Activated CD4-positive, alpha-beta T cell treated with anti-CD3 and anti-CD28 coated beads for 1 hour (primary cell): ENCODE measurements around the gene ASMTL.
"Not testable (repeated sequence)": the region's sequence is repeated elsewhere in the genome, so short reads cannot be mapped to it uniquely, and the experiment has no call there.

Experiments used
- DNase-seq: peaks from one replicate; pipeline ENCODE4 v3.0.0-alpha.2; 2020

Gene ASMTL

DNA sequence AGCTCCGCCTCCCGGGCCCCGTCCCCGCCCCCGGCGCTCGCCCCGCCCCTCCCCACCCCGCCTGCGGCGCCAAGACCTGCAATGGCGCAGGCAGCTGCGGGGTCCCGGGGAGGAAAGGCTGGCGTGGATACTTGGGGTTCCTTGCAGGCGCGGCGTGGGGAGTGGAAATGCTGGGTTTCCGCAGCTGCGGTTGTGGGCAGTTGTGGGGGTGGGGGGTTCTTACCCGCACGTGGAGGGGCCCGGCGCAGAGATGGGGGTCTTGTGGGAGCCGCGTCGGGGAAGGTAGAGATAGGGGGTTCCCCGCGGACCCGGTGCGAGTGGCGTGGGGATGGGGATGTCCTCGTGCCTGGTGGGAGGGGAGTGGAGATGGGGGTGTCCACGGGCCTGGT lies 680 bp upstream of the ASMTL start:
- DNase-seq = no peak

DNA sequence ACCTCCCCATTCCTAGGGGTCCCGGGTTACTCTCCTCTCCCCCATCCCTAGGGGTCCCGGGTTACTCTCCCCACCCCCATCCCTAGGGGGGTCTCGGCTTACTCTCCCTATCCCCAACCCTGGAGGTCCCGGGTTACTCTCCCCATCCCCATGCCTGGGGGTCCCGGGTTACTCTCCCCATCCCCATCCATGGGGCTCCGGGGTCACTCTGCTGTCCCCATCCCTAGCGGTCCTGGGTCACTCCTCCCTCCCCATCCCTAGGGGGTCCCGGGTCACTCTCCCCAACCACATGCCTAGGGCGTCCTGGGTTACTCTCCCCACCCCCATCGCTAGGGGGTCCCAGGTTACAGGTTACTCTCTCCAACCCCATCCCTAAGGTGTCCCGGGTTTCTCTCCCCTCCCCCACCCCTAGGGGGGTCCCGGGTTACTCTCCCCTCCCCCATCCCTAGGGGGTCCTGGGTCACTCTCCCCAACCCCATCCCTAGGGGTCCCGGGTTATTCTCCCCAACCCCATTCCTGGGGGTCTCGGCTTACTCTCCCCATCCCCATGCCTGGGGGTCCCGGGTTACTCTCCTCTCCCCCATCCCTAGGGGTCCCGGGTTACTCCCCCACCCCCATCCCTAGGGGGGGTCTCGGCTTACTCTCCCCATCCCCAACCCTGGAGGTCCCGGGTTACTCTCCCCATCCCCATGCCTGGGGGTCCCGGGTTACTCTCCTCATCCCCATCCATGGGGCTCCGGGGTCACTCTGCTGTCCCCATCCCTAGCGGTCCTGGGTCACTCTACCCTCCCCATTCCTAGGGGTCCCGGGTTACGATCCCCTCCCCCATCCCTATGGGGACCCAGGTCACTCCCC lies 821 bp downstream of the ASMTL start:
- DNase-seq = no peak

DNA sequence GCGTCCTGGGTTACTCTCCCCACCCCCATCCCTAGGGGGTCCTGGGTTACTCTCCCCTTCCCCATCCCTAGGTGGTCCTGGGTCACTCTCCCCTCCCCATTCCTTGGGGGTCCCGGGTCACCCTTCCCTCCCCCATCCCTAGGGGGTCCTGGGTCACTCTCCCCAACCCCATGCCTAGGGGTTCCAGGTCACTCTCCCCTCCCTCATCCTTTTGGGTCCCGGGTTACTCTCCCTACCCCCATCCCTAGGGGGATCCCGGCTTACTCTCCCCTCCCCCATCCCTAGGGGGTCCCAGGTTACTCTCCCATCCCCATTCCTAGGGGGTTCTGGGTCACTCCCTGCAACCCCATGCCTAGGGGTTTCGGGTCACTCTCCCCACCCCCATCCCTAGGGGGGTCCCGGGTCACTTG lies 1.5 kb downstream of the ASMTL start:
- DNase-seq = no peak

DNA sequence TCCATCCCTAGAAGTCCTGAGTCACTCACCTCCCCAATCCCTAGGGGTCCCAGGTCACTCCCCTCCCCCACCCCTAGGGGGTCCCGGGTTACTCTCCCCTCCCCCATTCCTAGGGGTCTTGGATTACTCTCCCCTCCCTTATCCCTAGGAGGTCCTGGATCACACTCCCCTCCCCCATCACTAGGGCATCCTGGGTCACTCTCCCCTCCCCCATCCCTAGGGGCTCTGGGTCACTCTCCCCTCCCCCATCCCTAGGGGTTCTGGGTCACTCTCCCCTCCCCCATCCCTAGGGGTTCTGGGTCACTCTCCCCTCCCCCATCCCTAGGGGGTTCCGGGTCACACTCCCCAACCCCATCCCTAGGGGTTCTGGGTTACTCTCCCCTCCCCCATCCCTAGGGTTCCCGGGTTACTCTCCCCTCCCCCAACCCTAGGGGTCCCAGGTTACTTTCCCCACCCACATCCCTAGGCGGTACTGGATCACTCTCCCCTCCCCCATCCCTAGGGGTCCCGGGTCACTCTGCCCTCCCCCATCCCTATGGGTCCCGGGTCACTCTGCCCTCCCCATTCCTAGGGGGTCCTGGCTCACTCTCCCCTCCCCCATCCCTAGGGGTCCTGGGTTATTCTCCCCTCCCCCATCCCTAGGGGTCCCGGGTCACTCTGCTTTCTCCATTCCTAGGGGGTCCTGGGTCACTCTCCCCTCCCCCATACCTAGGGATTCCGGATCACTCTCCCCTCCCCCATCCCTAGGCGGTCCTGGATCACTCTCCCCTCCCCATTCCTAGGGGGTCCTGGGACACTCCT lies 2.1 kb downstream of the ASMTL start:
- DNase-seq = no peak

DNA sequence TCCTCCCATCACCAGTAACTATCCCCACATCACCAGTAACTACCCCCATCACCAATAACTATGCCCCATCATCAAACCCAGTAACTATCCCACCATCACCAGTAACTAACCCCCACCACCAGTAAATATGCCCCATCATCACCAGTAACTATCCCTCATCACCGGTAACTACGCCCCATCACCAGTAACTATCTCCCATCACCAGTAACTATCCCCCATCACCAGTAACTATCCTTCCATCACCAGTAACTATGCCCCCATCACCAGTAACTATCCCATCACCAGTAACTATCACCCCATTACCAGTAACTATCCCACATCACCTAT lies 2.9 kb downstream of the ASMTL start:
- no peak for DNase-seq

DNA sequence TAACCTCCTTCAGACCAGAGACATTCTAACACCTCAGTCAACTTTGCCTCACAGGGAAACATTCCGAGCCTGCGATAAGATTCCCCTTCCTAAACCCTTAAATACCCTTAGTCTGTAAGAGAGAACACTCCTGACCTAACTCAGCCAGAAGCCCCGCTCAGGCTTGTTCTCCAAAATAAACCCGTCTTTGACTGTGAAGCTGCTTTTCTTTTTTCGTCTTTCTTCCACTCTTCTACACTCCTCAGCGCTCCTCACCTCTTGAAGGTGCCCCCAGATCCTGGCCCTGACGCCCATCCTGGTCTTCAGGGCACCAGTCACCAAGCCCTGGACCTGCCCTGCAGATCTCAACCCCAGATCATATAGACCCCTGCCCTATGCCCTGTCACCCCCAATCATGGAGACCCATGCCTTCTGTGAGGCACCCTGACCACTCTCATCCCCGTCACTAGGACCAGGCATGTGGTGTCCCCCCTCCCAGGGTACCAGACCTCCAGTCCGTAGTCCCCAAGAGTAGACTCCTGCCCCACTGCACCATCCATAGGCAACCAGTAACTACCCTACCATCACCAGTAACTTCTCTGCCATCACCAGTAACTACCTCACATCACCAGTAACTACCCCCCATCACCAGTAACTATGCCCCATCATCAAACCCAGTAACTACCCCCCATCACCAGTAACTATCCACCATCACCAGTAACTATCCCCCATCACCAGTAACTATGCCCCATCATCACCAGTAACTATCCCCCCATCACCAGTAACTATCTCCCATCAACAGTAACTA lies 3.5 kb downstream of the ASMTL start:
- no peak for DNase-seq

DNA sequence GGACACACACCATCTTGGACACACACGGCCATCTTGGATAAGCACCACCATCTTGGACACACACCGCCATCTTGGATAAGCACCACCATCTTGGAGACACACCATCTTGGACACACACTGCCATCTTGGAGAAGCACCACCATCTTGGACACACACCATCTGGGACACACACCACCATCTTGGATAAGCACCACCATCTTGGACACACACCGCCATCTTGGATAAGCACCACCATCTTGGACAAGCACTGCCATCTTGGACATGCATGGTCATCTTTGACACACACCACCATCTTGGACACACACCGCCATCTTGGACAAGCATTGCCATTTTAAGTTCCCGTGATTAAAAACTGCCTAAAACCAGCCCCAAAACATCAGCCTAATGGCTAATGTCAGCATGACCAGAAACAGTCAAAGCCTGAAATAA lies 4.1 kb downstream of the ASMTL start:
- not testable (repeated sequence) for DNase-seq

DNA sequence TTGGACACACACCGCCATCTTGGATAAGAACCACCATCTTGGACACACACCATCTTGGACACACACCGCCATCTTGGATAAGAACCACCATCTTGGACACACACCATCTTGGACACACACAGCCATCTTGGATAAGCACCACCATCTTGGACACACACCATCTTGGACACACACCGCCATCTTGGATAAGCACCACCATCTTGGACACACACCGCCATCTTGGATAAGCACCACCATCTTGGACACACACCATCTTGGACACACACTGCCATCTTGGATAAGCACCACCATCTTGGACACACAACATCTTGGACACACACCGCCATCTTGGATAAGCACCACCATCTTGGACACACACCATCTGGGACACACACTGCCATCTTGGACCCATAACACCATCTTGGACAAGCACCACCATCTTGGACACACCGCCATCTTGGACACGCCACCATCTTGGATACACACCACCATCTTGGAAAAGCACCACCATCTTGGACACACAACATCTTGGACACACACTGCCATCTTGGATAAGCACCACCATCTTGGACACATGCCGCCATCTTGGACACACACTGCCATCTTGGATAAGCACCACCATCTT lies 4.6 kb downstream of the ASMTL start:
- not testable (repeated sequence) for DNase-seq

DNA sequence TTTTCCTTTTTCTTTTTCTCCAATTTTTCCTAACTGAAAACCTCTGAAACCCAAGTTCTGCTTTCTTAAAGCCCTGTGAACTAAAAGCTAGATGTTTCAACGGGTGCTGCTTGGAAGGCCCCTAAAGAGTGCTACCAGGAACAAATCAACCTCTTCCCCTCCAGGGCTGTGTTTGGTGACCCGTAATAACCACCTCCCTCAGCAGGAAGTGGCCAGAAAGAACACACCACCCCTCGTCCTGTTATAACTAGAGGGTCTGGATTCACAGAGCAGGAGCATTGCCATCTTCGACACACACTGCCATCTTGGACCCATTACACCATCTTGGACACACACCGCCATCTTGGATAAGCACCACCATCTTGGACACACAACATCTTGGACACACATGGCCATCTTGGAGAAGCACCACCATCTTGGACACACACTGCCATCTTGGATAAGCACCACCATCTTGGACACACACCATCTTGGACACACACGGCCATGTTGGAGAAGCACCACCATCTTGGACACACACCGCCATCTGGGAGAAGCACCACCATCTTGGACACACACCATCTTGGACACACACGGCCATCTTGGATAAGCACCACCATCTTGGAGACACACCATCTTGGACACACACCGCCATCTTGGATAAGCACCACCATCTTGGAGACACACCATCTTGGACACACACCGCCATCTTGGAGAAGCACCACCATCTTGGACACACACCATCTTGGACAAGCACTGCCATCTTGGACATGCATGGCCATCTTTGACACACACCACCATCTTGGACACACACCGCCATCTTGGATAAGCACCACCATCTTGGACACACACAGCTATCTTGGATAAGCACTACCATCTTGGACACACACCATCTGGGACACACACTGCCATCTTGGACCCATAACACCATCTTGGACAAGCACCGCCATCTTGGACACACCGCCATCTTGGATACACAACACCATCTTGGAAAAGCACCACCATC lies 5.4 kb downstream of the ASMTL start:
- DNase-seq = not testable (repeated sequence)

DNA sequence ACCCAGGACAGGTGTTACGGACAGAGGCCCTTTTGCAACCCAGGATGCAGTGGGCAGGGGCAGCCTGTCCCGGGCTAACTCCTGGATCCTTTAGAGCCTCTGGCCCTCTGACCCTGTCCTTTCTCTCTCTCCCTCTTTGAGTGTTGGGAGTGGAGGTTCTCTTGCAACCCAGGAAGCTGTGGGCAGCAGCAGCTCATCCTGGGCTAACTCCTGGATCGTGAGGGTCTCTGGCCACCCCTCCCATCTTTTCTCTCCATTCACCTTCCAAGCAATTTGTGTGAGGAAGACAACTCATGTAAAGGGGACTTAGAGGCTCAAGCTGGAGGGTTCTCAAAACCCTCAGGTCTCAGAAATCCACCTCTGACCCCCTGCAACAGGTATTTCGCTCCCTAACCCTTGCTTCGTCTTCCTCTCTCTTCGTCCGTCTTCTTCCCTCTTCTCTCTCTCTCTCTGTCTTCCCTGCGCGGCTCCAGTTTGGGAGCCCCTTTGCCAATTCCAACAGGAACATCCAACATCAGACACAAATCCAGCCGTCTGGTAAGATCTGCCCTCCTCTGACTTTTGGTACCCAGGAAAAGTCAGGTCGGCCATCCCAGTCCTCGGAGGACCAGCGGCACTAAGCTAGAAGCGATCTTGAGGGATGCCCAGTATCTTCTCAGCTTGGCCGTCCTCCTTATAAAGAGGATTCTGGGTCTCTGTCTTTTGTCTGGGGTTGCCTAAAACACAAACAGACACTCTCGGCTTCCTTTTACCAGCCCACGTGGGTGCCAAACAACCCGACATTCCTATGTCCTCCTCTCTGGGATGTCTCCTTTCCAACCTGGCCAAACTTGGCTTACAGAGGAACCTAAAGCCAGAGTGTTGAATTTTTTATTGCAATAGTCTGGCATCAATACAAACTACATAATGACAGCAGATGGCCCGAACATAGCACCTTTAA lies 7.9 kb downstream of the ASMTL start:
- no peak for DNase-seq

DNA sequence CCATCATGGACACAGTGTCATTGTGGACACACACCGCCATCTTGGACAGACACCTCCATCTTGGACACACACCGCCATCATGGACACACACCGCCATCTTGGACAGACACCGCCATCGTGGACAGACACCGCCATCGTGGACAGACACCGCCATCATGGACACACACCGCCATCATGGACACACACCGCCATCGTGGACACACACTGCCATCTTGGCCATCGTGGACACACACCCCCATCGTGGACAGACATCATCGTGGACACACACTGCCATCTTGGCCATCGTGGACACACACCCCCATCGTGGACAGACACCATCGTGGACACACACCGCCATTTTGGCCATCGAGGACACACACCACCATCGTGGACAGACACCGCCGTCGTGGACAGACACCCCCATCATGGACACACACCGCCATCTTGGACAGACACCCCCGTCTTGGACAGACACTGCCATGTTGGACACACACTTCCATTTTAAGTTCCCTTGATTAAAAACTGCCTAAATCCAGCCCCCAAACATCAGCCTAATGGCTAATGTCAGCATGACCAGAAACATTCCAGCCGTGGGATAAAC lies 9.1 kb downstream of the ASMTL start:
- no peak for DNase-seq

DNA sequence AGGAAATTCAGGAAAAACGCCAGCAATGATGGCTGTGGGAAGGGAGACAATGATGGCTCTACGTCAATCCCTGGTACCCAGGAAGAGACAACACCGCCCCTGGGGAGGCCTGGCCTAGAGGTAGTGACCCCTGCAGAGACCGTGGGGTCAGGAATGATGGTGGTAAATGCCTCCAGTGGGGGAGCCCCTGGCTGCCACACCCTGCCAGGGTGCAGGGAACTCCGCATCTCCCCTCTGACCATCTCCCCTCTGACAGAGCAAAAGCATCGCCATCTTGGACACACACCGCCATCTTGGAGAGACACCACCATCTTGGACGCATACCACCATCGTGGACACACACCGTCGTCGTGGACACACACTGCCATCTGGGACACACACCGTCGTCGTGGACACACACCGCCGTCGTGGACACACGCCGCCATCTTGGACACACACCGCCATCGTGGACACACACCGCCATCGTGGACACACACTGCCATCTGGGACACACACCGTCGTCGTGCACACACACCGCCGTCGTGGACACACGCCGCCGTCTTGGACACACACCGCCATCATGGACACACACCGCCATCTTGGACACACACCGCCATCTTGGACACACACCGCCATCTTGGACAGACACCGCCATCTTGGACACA lies 9.9 kb downstream of the ASMTL start:
- no peak for DNase-seq

DNA sequence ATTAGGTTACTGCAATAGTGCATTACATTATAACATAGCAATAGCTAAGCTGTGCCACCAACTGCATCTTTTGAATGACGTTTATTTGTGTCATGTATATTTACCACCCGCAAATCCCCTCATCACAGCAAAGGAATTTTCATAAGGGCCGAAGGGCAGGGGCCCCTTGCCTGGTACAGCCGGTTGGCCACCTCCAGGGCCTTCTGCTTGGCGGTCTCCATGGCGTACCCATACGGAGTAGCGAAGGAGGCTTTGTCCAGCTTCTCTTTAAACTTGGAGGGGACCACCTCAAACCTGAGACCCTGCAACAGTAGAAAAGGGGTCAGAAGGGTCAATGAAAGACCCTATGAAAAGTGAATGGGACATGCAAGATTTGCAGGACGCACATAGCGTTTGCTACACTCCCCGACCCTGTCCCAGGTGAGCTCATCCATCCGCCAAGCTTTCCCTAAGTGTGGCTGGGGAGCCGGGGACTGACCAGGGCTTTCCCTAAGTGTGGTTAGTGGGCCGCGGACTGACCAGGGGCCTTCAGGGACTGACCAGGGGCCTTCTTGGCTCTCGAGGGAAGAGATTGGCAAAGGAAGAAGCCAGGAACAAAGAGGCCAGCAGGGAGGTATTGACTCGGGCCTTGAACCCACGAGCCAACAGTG lies 10.6 kb downstream of the ASMTL start:
- no peak for DNase-seq

DNA sequence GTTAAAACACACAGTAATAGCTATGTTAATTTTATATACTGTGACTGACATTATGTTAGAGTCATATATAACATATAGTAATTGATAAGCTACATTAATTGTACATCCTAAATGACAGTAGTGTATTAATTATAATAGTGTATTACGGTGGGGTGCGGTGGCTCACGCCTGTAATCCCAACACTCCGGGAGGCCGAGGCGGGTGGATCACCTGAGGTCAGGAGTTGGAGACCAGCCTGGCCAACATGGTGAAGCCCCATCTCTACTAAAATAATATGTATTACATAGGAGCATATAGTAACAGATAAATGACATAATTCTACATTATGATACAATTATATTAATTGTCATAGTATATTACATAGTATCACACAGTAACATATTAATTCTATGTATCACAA lies 12.2 kb downstream of the ASMTL start:
- no peak for DNase-seq

DNA sequence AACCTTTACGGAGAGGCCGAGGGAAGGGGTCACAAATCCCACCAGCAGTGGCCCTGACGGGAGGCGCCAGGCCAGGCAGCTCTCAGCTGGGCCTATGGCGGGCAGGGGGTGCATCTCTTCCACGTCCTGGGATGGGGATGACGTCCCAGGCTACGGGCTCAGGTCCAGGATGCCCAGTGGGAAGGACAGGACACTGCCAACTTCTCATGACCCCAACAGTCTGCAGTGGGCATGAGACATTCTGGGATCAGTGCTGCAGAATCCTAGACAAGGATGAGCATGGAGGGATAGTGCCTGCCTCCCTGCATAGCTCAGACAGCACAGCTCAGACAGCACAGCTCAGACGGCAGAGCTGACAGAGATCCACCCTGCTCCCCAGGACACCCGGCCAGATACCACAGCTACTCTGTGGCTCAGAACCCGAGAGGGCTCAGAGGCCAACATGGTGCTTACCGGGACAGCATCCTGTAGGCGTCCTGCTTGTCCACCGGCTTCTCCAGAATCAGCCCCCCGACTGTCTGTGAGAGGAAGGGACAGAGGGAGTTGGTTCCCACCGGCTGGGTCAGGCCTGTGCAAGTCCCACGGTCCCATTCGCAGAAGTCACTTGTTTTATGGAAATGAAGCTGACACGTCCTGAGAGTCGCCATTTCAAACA lies 17.3 kb downstream of the ASMTL start:
- DNase-seq = no peak

DNA sequence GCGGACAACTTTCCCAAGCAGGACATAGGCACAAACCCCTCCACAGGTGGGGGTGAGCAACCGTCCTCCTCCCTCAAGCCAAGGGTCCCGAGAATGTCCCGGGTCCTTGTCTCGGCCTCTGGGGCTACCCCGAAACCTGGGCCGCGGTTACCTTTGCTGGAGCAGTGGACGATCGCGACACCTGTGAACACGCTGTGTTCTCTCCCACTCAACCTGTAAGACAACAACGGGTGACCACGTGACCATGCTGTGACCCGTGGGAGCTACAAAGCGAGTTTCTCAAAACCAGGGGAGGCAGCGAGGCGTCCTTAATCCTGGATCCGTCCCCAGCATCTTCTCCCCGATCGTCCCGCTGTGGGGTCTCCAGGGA lies 17.9 kb downstream of the ASMTL start:
- DNase-seq = no peak

DNA sequence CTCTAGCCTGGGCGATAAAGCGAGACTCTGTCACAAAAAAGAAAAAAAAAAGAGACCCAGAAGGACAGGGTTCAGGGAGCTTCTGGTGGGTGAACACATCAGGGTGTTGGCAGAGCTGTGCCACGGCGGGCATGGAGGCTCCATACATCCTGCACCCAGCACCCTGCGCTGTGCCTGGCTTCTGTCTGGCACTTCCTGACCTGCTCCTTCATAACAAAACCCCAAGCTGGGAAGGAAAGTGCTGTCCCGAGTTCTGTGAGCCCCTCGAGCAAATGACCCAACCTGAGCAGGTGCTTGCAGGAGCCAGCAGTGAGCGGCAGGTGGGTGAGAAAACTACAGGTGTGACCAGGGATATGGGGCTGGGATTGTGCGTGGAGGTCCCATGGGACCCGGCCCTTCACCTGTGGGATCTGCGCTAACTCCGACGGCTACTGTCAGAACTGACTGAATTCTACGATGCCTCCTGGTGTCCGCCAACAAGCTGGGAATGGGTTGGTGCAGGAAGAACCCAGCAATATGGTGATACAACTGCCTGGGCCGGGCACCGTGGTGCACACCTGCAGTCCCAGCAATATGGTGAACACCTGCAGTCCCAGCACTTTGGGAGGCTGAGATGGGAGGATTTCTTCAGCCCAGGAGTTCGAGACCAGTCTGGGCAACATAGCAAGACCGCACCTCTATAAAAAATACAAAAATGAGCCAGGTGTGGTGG lies 18.9 kb downstream of the ASMTL start:
- DNase-seq = no peak

DNA sequence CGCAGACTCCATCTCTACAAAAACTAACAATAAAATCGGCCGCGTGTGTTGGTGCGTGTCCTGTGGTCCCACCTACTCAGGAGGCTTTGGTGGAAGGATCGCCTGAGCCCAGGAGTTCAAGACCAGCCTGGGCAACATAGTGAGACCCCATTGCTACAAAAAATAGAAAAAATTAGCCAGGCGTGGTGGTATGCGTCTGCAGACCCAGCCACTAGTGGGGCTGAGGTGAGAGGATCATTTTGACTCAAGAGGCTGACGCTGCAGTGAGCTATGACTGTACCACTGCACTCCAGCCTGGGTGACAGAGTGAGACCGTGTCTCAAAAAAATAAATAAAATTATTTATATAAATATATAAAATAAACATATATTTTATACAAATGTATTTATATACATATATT lies 22.3 kb downstream of the ASMTL start:
- DNase-seq = no peak
